Aorta (tissue), 5 donors: ENCODE data around the gene INSYN2A. TPM values are rescaled to one million over a fixed set of nuclear protein-coding genes. Genes with fewer than 3 reads are reported as not detected.

ENCODE experiments used
- ATAC-seq: fragments of 200-7000 bp; cut with Tn5 transposase; one replicate; pipeline ENCODE4 v1.9.1; 2022; ENCODE audit warnings: moderate library complexity; ENCODE audit not compliant: low FRiP score
- DNase-seq, 2 donors: peaks; one replicate each; pipeline ENCODE4 v3.0.0-alpha.2; 2020
- H3K27ac ChIP-seq, 2 donors: one replicate each; pipeline ENCODE4 v1.5.1; 2013; ENCODE audit warnings: low read length in 2 of 2, mild to moderate bottlenecking in 2 of 2, moderate library complexity in 2 of 2, control low read depth in 1 of 2, inconsistent platforms in 1 of 2, low read depth in 1 of 2
- H3K27me3 ChIP-seq, 2 donors: one replicate each; pipeline ENCODE4 v1.6.1; 2013; ENCODE audit warnings: control low read depth in 1 of 2, low read length in 1 of 2, mild to moderate bottlenecking in 1 of 2, moderate library complexity in 1 of 2; ENCODE audit not compliant: insufficient read depth in 2 of 2, control insufficient read depth in 1 of 2
- H3K36me3 ChIP-seq, 2 donors: one replicate each; pipeline ENCODE4 v1.6.1; 2013; ENCODE audit warnings: control low read depth in 1 of 2, low read length in 1 of 2, mild to moderate bottlenecking in 1 of 2; ENCODE audit not compliant: insufficient read depth in 2 of 2, control insufficient read depth in 1 of 2
- H3K4me1 ChIP-seq, 2 donors: one replicate each; pipeline ENCODE4 v1.6.1; 2013; ENCODE audit warnings: low read length in 2 of 2, control low read depth in 1 of 2, mild to moderate bottlenecking in 1 of 2, moderate library complexity in 1 of 2; ENCODE audit not compliant: insufficient read depth in 2 of 2, control insufficient read depth in 1 of 2
- H3K4me3 ChIP-seq, 2 donors: one replicate each; pipeline ENCODE4 v1.5.1; 2013; ENCODE audit warnings: low read length in 2 of 2, control low read depth in 1 of 2, mild to moderate bottlenecking in 1 of 2
- H3K9me3 ChIP-seq: one replicate; pipeline ENCODE4 v1.6.1; 2013; ENCODE audit warnings: mild to moderate bottlenecking, low read length; ENCODE audit not compliant: control insufficient read depth
- WGBS, 2 donors: extraction: QIAGEN DNeasy Blood & Tissue Kit; methylation state at CpG; one replicate each; pipeline ENCODE4 v1.1.7; 2013; 5-methylcytosine and 5-hydroxymethylcytosine counted together
- intact Hi-C, 2 donors: fragments of 100-400 bp; cut with DNase I; formaldehyde crosslinking; loops; one replicate each; pipeline versions ENCODE4 v1.14.2 to v1.15.0; 2022
- long read RNA-seq, 2 donors: library from polyadenylated mRNA; unstranded; transcript quantifications; one replicate each; pipeline ENCODE4 v2.0.0, GENCODE V29; 2020 to 2021
- polyA plus RNA-seq, 2 donors: library from polyadenylated mRNA; stranded (reverse); fragments of 200-250 nt; gene quantifications; one replicate each; pipeline ENCODE4 v1.2.3, GENCODE V29; 2013
- total RNA-seq, 2 donors: library from RNA; stranded (reverse); fragmentation: NEBNext Ultra II Directional; extraction: Animal tissue kit (Norgen Biotek cat#: 25700); gene quantifications; one replicate each; pipeline ENCODE4 v1.2.1, GENCODE V29; 2021
- donor health status: healthy with polysubstance abuse.
- donor health status: Bipolar disorder and iron deficiency.
- donor health status: DM: no; HTN: no; CAD: no.
- donor health status: DM: no; HTN: no; CAD: no.
- donor health status: DM: yes; HTN: yes; CAD: no.

The INSYN2A gene
- not detected for total RNA-seq
- not detected for polyA plus RNA-seq
- long read RNA-seq, donor 1, partial matches to known transcripts, result 1 of 37 reads
- long read RNA-seq, donor 1, other reads (novel, unspliced or antisense), result 36 of 37 reads
- long read RNA-seq, donor 2, partial matches to known transcripts, result 0 of 51 reads
- long read RNA-seq, donor 2, other reads (novel, unspliced or antisense), result 51 of 51 reads

- no peaks in the 10 kb centered on the region for H3K36me3 ChIP-seq
- no peaks in the 10 kb centered on the region for H3K4me1 ChIP-seq
- no peaks in the 10 kb centered on the region for H3K9me3 ChIP-seq
- WGBS, 2 donors, result 2% methylated on average over 54 to 81 of the region's 81 CpGs
- intact Hi-C loops, result no loop called here
- H3K27ac ChIP-seq, result no peak within 1 kb of the TSS
- H3K27me3 ChIP-seq, result no peaks in the 10 kb centered on the region
- H3K4me3 ChIP-seq, result peak within 1 kb of the TSS; percentile 1 to 45
- ATAC-seq (no peak), DNase-seq (peak in 1 of 2 donors; percentile 78)
These were observed at the start of gene INSYN2A for GRCh38 chr10:127196282-127197153. INSYN2A (minus strand) TSS chr10:127196591; CDS start chr10:127176395, 20,196 bp downstream.

GRCh38 chr10:127245456-127245855, 49.1 kb upstream of the INSYN2A start:
- 88 to 93% methylated on average over 10 of the region's 10 CpGs for WGBS, 2 donors

GRCh38 chr10:127243490-127244272, 47.3 kb upstream of the INSYN2A start:
- no peaks in the 10 kb centered on the region for H3K9me3 ChIP-seq
- no peak for DNase-seq
- WGBS, 2 donors, result 45 to 58% methylated on average over 4 of the region's 4 CpGs
- no peak overlapping the region for H3K27ac ChIP-seq
- peaks cover under 1 to 4% of the 10 kb centered on the region in 2 donors for H3K36me3 ChIP-seq
- H3K4me3 ChIP-seq, result no peak overlapping the region
- ATAC-seq, result no peak
- no peaks in the 10 kb centered on the region for H3K4me1 ChIP-seq
- intact Hi-C loops, result no loop called here
- H3K27me3 ChIP-seq, result no peaks in the 10 kb centered on the region

More at GRCh38 chr10:127245456-127245855, 49.1 kb upstream of the INSYN2A start:
- ATAC-seq (no peak), DNase-seq (no peak)
- Histone ChIP-seq H3K27ac (no peak overlapping the region), H3K4me3 (no peak overlapping the region), H3K9me3 (no peaks in the 10 kb centered on the region), H3K36me3 (peaks cover 4% of the 10 kb centered on the region in 2 donors), H3K27me3 (no peaks in the 10 kb centered on the region), H3K4me1 (no peaks in the 10 kb centered on the region)
- intact Hi-C loops, result no loop called here

GRCh38 chr10:127242914-127243313, 46.5 kb upstream of the INSYN2A start:
- H3K4me3 ChIP-seq, result no peak overlapping the region
- no peaks in the 10 kb centered on the region for H3K9me3 ChIP-seq
- ATAC-seq (no peak), DNase-seq (no peak)
- 73 to 77% methylated on average over 3 of the region's 3 CpGs for WGBS, 2 donors
- intact Hi-C loops, result no loop called here
- H3K27me3 ChIP-seq, result no peaks in the 10 kb centered on the region
- peaks cover 0 to 1% of the 10 kb centered on the region in 2 donors for H3K36me3 ChIP-seq
- no peak overlapping the region for H3K27ac ChIP-seq
- H3K4me1 ChIP-seq, result no peaks in the 10 kb centered on the region

- DNase-seq (no peak), ATAC-seq (no peak)
- no peaks in the 10 kb centered on the region for H3K9me3 ChIP-seq
- H3K4me3 ChIP-seq, result no peak overlapping the region
- no peaks in the 10 kb centered on the region for H3K27me3 ChIP-seq
- WGBS, 2 donors, result 78 to 83% methylated on average over 3 of the region's 3 CpGs
- no peak overlapping the region for H3K27ac ChIP-seq
- no peaks in the 10 kb centered on the region for H3K4me1 ChIP-seq
- intact Hi-C loops, result no loop called here
- H3K36me3 ChIP-seq, result no peaks in the 10 kb centered on the region
These were observed 39.9 kb upstream of the INSYN2A start for GRCh38 chr10:127236266-127236665.

- H3K36me3 ChIP-seq, result no peaks in the 10 kb centered on the region
- no peak overlapping the region for H3K27ac ChIP-seq
- no peak overlapping the region for H3K4me3 ChIP-seq
- no peaks in the 10 kb centered on the region for H3K27me3 ChIP-seq
- intact Hi-C loops, result no loop called here
- ATAC-seq (no peak), DNase-seq (no peak)
- 62 to 83% methylated on average over 1 of the region's 1 CpG for WGBS, 2 donors
- no peaks in the 10 kb centered on the region for H3K4me1 ChIP-seq
- H3K9me3 ChIP-seq, result no peaks in the 10 kb centered on the region
These were observed 38.0 kb upstream of the INSYN2A start for GRCh38 chr10:127234306-127234800.

- peak overlapping the region in 1 of 2 donors; percentile 52 for H3K27ac ChIP-seq
- no peaks in the 10 kb centered on the region for H3K36me3 ChIP-seq
- WGBS, 2 donors, result 15 to 19% methylated on average over 12 of the region's 12 CpGs
- DNase-seq, result peak; percentile 57 to 81
- peak; percentile 75 for ATAC-seq
- intact Hi-C loops, result no loop called here
- H3K9me3 ChIP-seq, result no peaks in the 10 kb centered on the region
- no peak overlapping the region for H3K4me3 ChIP-seq
- no peaks in the 10 kb centered on the region for H3K27me3 ChIP-seq
- peaks cover 0 to 3% of the 10 kb centered on the region in 2 donors for H3K4me1 ChIP-seq
These were observed 31.9 kb upstream of the INSYN2A start for GRCh38 chr10:127228195-127228787.

GRCh38 chr10:127227663-127228062, 31.3 kb upstream of the INSYN2A start:
- Histone ChIP-seq H3K27ac (peak overlapping the region in 1 of 2 donors; percentile 23), H3K4me3 (no peak overlapping the region), H3K27me3 (no peaks in the 10 kb centered on the region), H3K36me3 (no peaks in the 10 kb centered on the region), H3K9me3 (no peaks in the 10 kb centered on the region), H3K4me1 (peaks cover 0 to 3% of the 10 kb centered on the region in 2 donors)
- ATAC-seq (no peak), DNase-seq (no peak)
- 46 to 65% methylated on average over 1 of the region's 1 CpG for WGBS, 2 donors
- intact Hi-C loops, result no loop called here
